Measurements from ENCODE around the gene COL6A6.
"Not testable (repeated sequence)": the region's sequence is repeated elsewhere in the genome, so short reads cannot be mapped to it uniquely, and the experiment has no call there.

Gene COL6A6

GRCh38 chr3:130533247-130533646 lies 16.3 kb downstream of the COL6A6 start:
- DNase-seq: no peak

GRCh38 chr3:130537673-130538304 lies 20.8 kb downstream of the COL6A6 start:
- DNase-seq: no peak

GRCh38 chr3:130539005-130539404 lies 22.0 kb downstream of the COL6A6 start:
- no peak for DNase-seq

GRCh38 chr3:130543322-130543721 lies 26.3 kb downstream of the COL6A6 start:
- no peak for DNase-seq

- no peak for DNase-seq
Measured at GRCh38 chr3:130546920-130547679, 30.1 kb downstream of the COL6A6 start.

GRCh38 chr3:130547680-130548065 lies 30.7 kb downstream of the COL6A6 start:
- not testable (repeated sequence) for DNase-seq

- DNase-seq: no peak
Measured at GRCh38 chr3:130548356-130548755, 31.4 kb downstream of the COL6A6 start.

GRCh38 chr3:130557336-130558035 lies 40.5 kb downstream of the COL6A6 start:
- no peak for DNase-seq

GRCh38 chr3:130558366-130558765 lies 41.4 kb downstream of the COL6A6 start:
- no peak for DNase-seq

- DNase-seq: no peak
Measured at GRCh38 chr3:130565224-130565623, 48.2 kb downstream of the COL6A6 start.
